GM19099 (cell line): ENCODE results near the gene HMGN4.

Experiments used
- POLR2A ChIP-seq: IDR thresholded peaks from 3 replicates; pipeline ENCODE4 v1.6.1; 2011; ENCODE audit warnings: low read depth; ENCODE audit not compliant: insufficient read length; ENCODE audit errors: extremely low read depth

Gene HMGN4

GRCh38 chr6:26556263-26557070 is 18.3 kb downstream of the HMGN4 start:
- TF ChIP-seq POLR2A = no peak

DNA sequence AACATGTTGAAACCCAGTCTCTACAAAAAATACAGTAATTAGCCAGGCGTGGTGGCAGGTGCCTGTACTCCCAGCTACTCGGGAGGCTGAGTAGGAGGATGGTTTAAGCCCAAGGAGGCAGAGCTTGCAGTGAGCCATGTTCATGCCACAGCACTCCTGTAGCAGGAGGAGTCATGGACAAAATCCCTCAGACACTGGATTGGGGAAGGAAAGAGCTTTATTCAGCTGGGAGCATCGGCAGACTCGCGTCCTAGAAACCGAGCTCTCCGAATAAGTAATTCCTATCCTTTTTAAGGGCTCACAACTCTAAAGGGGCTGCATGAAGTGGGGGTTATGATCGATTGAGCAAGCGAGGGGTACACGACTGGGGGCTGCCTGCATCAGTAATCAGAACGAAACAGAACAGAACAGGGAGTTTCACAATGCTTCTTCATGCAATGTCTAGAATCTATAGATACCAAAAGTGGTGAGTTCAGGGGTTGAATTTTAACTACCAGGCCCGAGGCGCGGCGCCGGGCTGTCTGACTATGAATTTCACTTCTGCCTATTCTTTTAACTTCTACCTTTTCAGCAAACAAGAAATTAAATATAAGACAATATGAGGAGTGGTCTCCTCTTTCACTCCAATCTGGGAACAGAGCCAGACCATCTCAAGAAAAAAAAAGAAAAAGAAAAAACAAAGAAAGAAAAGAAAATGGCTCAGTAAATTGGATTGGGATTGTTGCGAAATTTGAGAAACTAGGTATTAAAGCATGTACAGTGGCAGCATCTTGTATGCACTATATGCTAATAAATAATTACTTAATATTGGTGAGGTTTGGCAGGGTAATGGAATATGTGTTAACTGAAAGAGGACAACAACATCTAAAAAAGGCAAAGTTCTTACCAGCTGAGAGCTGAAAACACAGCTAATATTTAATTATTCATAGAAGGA is 23.6 kb downstream of the HMGN4 start:
- no peak for TF ChIP-seq POLR2A

GRCh38 chr6:26563488-26563887 is 25.3 kb downstream of the HMGN4 start:
- no peak for TF ChIP-seq POLR2A

- no peak for TF ChIP-seq POLR2A
Observed at GRCh38 chr6:26568601-26569432, 30.7 kb downstream of the HMGN4 start.

- TF ChIP-seq POLR2A = no peak
Observed at GRCh38 chr6:26569433-26569764, 31.2 kb downstream of the HMGN4 start.

DNA sequence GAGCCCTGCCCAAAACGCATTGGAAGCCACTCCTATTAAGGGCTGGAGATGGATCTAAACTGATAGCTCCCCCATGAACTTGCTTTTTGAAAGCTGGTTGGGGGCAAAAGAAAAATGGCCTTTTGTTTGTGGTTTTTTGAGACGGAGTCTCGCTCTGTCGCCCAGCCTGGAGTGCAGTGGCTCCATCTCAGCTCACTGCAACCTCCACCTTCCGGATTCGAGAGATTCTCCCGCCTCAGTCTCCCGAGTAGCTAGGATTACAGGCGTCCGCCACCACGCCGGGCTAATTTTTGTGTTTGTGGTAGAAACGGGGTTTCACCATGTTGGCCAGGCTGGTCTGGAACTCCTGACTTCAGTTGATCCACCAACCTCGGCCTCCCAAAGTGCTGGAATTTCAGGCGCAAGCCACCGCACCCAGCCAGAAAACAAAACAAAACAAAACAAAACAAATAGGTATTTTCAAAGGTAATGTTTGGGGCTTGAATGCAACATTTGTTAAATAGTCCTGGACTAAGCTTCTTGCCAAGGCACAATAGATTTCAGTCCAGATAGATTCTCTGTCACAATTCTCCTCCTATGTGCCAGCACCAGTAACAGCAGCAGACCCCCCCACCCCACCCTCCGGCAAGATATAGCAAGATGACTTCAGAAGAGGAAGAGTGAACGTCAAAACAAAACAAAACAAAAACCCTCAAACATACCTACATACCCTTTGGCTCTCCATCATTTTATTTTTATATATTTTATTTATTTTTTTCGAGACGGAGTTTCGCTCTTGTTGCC is 32.1 kb downstream of the HMGN4 start:
- TF ChIP-seq POLR2A = no peak

- TF ChIP-seq POLR2A = no peak
Observed at GRCh38 chr6:26571592-26572296, 33.6 kb downstream of the HMGN4 start.

DNA sequence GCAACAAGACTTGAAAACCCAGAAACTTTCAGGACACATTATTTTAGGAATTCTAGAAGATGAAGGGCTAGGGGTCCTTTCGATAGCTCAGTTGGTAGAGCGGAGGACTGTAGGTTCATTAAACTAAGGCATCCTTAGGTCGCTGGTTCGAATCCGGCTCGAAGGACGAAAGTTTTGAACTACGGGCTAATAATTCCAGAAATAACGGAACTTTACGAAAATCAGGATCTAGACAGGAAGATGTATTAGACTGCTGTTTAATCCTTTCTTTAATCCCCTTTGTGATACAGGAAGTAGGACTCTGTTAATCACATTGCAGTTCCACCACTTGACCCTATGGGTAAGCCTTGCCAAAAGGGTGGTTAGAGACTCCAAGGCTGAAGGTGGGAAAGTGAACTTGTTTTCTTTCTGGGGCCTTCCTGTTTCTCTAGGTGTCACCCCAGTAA is 37.4 kb downstream of the HMGN4 start:
- TF ChIP-seq POLR2A = no peak

- no peak for TF ChIP-seq POLR2A
Observed at GRCh38 chr6:26576407-26576843, 38.3 kb downstream of the HMGN4 start.

DNA sequence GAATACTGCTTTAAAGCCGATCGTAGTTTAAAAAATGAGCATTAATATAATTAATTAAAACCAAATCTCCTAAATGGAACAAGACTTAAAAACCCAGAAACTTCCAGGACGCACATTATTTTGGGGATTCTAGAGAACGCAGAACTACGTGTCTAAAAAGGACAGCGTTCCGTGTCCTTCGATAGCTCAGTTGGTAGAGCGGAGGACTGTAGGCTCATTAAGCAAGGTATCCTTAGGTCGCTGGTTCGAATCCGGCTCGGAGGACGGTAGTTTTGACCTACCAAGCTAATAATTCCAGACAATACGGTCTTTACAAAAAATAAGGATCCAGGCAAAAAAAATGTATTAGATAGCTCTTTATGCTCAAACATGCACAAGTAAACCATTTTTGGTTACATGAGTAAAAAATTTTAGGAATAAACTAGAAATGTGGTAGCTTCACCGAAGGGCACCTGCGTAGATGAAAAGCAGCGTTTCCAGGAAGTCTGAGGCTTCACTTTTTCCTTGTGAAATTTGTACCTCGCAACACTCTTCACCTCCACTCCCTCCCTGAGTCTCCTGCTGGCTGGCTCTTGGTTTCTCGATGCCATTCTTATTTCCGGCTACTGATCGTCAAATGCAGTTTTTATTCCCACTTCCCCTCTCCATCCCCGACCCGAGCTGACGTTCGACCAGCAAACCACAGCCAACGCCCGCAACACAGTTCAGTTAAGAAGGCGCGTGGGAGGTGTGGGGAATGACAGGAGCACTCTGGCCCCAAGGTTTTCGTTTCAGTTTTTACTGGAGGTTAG is 39.0 kb downstream of the HMGN4 start:
- TF ChIP-seq POLR2A = no peak

DNA sequence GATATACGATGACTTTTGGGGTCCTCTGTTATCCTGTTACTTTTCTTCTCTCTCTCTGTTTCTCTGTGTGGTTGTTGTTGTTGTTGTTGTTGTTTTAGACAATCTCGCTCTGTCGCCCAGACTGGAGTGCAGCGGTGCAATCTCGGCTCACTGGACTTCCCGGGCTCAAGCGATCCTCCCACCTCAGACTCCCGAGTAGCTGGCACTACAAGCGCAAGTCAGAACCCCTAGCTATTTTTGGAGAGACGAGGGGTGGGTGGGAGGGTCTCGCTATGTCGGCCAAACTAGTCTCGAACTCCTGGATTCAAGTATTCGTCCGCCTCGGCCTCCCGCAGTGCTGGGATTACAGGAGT is 39.5 kb downstream of the HMGN4 start:
- no peak for TF ChIP-seq POLR2A

DNA sequence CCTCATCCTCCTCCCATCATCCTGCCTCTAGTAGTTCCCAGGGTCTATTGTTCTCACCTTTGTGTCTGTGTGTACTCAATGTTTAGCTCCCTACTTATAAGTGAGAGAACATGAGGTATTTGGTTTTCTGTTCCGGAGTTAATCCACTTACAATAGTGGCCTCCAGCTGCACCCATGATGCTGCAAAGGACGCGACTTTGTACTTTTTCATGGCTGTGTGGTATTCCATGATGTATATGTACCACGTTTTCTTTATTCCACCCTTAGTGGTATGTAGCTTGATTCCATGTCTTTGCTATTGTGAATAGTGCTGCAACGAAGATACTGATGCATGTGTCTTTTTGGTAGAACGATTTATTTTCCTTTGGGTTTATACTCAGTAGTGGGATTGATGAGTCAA is 40.1 kb downstream of the HMGN4 start:
- TF ChIP-seq POLR2A = no peak

- TF ChIP-seq POLR2A = no peak
Observed at GRCh38 chr6:26578741-26579140, 40.6 kb downstream of the HMGN4 start.
